ENCODE data around the gene MLLT6.

MLLT6 gene

GRCh38 chr17:38693700-38694329 lies 11.3 kb upstream of the MLLT6 start:
- no peak overlapping the region for H3K4me3 ChIP-seq (replicated peaks in 1 of 2; ENCODE audit: low read depth in 2 of 2, low read length in 2 of 2)
- DNase-seq (ENCODE audit: low read depth in 2 of 2) = peak; percentile 51 to 97
- TF ChIP-seq CTCF (IDR thresholded peaks at IDR 0.05; ENCODE audit: low read depth, low read length) = no peak

- TF ChIP-seq CTCF (IDR thresholded peaks at IDR 0.05; ENCODE audit: low read depth, low read length) = no peak
- no peak overlapping the region for H3K4me3 ChIP-seq (replicated peaks in 1 of 2; ENCODE audit: low read depth in 2 of 2, low read length in 2 of 2)
- no peak for DNase-seq (ENCODE audit: low read depth in 2 of 2)
These were observed 7.8 kb upstream of the MLLT6 start for GRCh38 chr17:38697061-38697820.

GRCh38 chr17:38698760-38699159 lies 6.3 kb upstream of the MLLT6 start:
- H3K4me3 ChIP-seq (replicated peaks in 1 of 2; ENCODE audit: low read depth in 2 of 2, low read length in 2 of 2) = no peak overlapping the region
- no peak for TF ChIP-seq CTCF (IDR thresholded peaks at IDR 0.05; ENCODE audit: low read depth, low read length)
- no peak for DNase-seq (ENCODE audit: low read depth in 2 of 2)

- H3K4me3 ChIP-seq (replicated peaks in 1 of 2; ENCODE audit: low read depth in 2 of 2, low read length in 2 of 2) = peak overlapping the region; percentile 60 to 71
- peak; percentile 26 to 55 for DNase-seq (ENCODE audit: low read depth in 2 of 2)
- no peak for TF ChIP-seq CTCF (IDR thresholded peaks at IDR 0.05; ENCODE audit: low read depth, low read length)
These were observed 3.4 kb upstream of the MLLT6 start for GRCh38 chr17:38701504-38702165.

- peak; percentile 84 to 87 for DNase-seq (ENCODE audit: low read depth in 2 of 2)
- TF ChIP-seq CTCF (IDR thresholded peaks at IDR 0.05; ENCODE audit: low read depth, low read length) = no peak
- peak overlapping the region; percentile 71 to 79 for H3K4me3 ChIP-seq (replicated peaks in 1 of 2; ENCODE audit: low read depth in 2 of 2, low read length in 2 of 2)
These were observed 2.7 kb upstream of the MLLT6 start for GRCh38 chr17:38702166-38702915.

GRCh38 chr17:38702916-38703741 lies 1.9 kb upstream of the MLLT6 start:
- no peak for DNase-seq (ENCODE audit: low read depth in 2 of 2)
- H3K4me3 ChIP-seq (replicated peaks in 1 of 2; ENCODE audit: low read depth in 2 of 2, low read length in 2 of 2) = peak overlapping the region; percentile 77 to 79
- no peak for TF ChIP-seq CTCF (IDR thresholded peaks at IDR 0.05; ENCODE audit: low read depth, low read length)
